Skin epidermis (tissue), 12 donors: Measurements from ENCODE around the gene BICRAL.

Source experiments
- H3K27ac ChIP-seq, 21 experiments: fragments of 200-600 bp; sonication (generic) in 11 of 21; one replicate each; pipeline ENCODE4 v1.5.0; 2020; ENCODE audit warnings: mild to moderate bottlenecking in 3 of 21, inconsistent platforms in 2 of 21, moderate library complexity in 2 of 21
- H3K4me3 ChIP-seq, 7 experiments: fragments of 200-600 bp; sonication (generic) in 2 of 7; one replicate each; pipeline ENCODE4 v1.5.0; 2020; ENCODE audit warnings: inconsistent platforms in 2 of 7, mild to moderate bottlenecking in 2 of 7, moderate library complexity in 1 of 7

The BICRAL gene

DNA sequence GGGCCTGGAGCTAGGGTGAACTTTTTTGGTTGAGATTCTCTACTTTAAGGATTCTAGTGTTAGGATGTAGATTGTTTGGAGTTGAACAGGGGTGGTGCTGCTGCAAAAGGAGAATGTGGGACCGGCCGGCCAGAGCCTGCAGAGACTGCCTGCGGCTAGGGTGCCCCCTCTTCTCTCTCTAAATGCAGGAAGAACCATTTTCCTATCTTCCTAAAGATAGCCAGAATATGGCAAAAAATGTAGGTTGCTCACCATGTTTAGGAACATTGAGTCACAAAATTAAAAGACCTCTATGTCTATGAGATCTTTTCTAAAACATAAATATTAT, 39.5 kb downstream of the BICRAL start:
- Histone ChIP-seq H3K27ac (peak overlapping the region in 11 of 21 experiments; percentile 13 to 87 (median 64)), H3K4me3 (no peak overlapping the region)

GRCh38 chr6:42821846-42822245, 40.0 kb downstream of the BICRAL start:
- Histone ChIP-seq H3K27ac (peak overlapping the region in 6 of 21 experiments; percentile 13 to 87 (median 48)), H3K4me3 (no peak overlapping the region)

GRCh38 chr6:42829561-42830092, 47.8 kb downstream of the BICRAL start:
- no peak overlapping the region for H3K4me3 ChIP-seq
- no peak overlapping the region for H3K27ac ChIP-seq

GRCh38 chr6:42831237-42831636, 49.4 kb downstream of the BICRAL start:
- Histone ChIP-seq H3K27ac (no peak overlapping the region), H3K4me3 (no peak overlapping the region)

DNA sequence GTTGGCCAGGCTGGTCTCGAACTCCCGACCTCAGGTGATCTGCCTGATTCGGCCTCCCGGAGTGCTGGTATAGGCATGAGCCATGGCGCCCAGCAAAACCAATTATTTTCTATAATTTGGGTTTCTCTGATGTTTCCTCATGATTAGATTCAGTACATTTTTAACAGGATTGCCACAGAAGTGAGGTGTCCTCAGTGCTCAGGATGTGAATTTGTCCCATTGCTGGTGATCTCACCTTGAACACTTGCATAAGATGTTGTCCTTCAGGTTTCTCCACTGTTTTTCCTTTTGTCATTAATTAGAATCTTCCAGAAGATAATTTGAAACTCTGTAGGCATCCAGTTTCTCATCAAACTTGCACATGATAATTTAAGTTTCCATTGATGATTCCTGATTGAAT, 52.2 kb downstream of the BICRAL start:
- Histone ChIP-seq H3K27ac (no peak overlapping the region), H3K4me3 (no peak overlapping the region)

DNA sequence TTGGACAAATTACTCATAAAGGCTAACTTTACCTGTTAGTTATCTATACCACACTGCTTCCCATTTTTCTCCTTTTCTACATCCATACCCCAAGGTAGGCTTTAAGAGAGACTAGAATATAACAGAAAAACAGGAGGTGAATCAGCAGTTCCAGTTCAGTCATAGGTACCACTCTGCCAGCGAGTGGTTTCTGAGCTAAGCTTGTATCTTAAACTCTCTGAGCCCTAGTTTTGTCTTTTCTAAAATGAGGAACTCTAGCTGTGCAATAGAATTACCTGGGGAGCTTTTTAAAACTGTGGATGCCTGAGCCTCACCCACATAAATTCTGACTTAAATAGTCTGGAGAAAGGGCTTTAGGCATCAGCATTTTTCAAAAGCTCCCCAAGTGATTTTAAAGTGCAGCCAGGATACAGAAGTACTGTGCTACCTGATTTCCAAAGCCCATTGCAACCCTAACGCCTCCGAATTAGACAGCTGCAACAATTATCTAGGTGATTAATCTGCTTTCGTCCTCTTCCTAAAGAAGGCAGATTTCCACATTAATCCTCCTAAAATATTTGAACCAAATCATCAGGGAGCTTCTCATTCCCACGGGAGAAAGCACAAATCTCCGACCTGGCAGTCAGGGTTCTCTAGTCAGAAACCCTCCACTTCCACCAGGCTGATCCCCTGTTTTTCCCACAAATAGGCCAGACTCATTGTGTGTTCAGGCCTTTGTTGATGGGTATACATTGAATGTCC, 60.2 kb downstream of the BICRAL start:
- no peak overlapping the region for H3K27ac ChIP-seq
- no peak overlapping the region for H3K4me3 ChIP-seq

GRCh38 chr6:42845327-42845694, 63.5 kb downstream of the BICRAL start:
- H3K27ac ChIP-seq = no peak overlapping the region

GRCh38 chr6:42846505-42846904, 64.7 kb downstream of the BICRAL start:
- Histone ChIP-seq H3K27ac (no peak overlapping the region), H3K4me3 (no peak overlapping the region)

More at GRCh38 chr6:42845327-42845694, 63.5 kb downstream of the BICRAL start:
- H3K4me3 ChIP-seq = no peak overlapping the region

DNA sequence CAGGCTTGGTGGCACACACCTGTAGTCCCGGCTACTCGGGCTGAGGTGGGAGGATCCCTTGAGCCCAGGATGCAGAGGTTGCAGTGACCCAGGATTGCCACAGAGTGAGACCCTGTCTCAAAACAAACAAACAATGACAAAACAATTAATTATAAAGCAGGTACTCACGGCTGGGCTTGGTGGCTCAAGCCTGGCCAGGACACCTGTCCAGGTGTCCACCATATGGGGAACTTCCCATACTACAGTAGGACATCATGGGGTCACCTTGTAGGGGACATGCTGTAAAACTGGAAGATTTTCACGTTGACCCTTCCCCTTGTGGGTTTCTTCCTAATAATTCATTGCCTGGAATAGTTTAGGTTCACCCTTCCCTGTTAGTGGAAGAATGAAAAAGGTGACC, 66.8 kb downstream of the BICRAL start:
- no peak overlapping the region for H3K27ac ChIP-seq
- H3K4me3 ChIP-seq = no peak overlapping the region

GRCh38 chr6:42851599-42851998, 69.7 kb downstream of the BICRAL start:
- no peak overlapping the region for H3K4me3 ChIP-seq

GRCh38 chr6:42860036-42860435, 78.2 kb downstream of the BICRAL start:
- H3K4me3 ChIP-seq = no peak overlapping the region
- no peak overlapping the region for H3K27ac ChIP-seq

More at GRCh38 chr6:42851599-42851998, 69.7 kb downstream of the BICRAL start:
- no peak overlapping the region for H3K27ac ChIP-seq

GRCh38 chr6:42860481-42860880, 78.6 kb downstream of the BICRAL start:
- Histone ChIP-seq H3K27ac (no peak overlapping the region), H3K4me3 (no peak overlapping the region)

DNA sequence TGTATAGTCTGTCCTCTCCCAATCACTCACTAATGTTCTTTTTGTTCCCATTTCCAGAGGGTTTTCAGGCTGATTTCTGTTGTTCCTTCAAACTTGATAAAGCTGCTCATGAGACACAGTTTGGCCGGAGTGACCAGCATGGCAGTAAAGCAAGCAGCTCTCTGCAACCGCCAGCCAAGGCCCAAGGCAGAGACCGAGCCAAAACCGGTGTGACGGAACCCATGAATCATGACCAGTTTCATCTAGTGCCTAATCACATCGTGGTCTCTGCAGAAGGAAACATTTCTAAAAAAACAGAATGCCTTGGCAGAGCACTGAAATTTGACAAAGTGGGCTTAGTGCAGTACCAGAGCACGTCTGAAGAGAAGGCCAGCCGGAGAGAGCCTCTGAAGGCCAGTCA, 82.8 kb downstream of the BICRAL start:
- H3K27ac ChIP-seq = no peak overlapping the region
- no peak overlapping the region for H3K4me3 ChIP-seq

DNA sequence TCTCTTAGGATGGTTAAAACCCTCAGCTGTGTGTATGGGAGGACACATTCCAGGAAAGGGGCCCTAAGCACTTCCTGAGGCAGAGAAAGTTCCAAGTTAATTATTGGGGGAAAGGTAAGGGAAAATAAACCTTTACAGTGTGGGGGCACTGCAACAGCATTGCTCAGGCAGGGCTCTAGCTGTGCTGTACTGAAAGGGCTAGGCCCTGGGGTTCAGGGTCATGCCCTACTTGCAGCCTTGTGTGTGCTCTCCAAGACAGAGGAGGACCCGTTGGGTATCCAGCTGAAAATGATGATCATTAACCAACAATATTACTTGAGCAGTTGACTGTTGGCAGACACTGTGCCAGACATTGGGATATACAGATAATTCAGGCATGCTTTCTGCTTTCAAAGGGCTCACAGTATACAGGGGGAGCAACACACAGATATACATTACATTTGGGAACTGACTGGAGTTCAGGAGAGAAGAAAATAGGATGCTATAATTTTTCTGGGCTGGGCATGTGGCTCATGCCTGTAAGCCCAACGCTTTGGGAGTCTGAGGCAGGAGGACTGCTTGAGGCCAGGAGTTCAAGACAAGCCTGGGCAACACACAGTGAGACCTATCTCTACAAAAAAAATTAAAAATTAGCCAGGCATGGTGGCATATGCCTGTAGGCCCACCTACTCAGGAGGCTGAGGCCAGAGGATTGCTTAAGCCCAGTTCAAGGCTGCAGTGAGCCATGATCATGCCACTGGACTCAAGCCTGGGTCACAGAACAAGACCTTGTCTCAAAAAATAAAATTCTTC, 88.5 kb downstream of the BICRAL start:
- Histone ChIP-seq H3K27ac (no peak overlapping the region), H3K4me3 (no peak overlapping the region)

DNA sequence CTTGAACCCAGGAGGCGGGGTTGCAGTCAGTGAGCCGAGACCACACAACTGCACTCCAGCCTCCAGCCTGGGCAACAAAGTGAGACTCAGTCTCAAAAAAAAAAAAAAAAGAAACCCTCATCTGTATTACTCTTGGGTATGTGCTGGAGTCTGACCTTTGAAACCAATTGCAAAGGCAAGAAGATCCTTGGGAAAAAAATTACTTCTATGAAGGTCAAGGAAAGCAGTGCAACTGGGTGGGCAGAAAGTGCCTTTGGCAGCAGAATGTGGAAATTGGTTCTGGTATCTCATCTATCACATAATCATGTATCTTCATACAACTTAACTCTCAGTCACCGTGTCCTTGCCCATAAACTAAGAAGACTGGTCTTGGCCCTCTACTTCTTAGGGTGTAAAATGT, 89.9 kb downstream of the BICRAL start:
- H3K4me3 ChIP-seq = no peak overlapping the region
- no peak overlapping the region for H3K27ac ChIP-seq

DNA sequence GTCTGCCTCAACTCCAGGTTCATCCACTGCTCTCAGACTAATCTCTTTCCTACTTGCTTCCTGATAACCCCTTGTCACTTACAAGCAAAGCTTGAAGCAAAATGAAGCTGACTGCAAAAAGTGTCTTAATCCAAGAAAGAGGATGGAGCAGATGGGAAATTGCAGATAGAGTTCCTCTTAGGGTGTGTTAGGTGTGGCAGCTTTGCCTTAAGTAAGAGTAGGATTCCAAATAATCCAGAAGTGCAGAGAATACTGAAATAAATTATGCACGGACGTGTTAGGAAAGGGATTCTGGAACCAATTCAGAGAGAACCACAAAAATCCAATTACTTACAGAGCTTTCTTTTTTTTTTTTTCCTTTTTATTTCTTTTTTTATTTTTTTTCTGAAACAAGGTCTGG, 91.5 kb downstream of the BICRAL start:
- H3K4me3 ChIP-seq = no peak overlapping the region
- H3K27ac ChIP-seq = no peak overlapping the region

- Histone ChIP-seq H3K4me3 (no peak overlapping the region), H3K27ac (peak overlapping the region in 5 of 21 experiments; percentile 10 to 62 (median 39))
Observed at GRCh38 chr6:42877695-42878094, 95.8 kb downstream of the BICRAL start.

DNA sequence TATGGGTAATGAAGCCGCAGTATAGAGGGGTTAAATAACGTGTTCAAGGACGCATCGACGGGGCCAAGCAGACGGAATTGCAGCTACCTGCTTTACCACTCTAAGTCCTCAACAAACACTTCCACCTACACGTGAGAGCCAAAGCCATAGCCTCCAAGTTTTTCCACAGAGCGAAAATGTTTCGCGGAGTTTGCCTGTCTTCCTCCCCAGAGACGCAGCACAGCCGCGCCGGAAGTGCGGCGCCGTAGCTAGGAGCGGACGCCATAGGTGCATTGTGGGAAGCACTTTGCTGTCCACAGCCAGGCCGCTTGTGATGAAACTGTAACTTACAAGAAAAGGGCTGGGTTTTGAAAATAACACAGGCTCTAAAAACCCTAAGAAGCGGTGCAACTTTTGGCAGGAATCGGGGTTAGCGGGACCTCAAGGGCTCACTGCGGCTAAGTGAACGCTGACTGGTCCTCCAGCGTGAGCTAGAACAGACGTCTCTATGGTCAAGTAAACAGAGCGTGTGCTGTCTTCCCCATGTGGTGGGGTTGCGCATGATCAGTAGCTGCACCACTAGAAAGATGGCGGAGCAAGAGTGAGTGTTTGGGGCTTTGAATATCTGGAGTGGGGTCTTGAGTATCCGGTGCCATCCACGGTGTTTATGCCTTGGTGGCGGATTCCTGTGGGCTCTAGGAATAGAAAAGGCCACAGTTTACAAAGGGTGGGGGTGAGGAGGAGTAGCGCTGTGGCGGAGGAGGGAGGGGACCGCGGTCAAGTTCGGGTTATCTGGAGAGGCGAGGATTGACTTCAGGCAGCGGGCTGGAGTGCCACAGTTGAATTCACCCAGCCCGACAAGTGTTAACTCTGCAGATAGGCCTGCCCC, 97.8 kb downstream of the BICRAL start, which contains the start of gene RPL7L1:
RPL7L1 (plus strand) TSS at position 245 of the 868 bp plus-strand sequence; CDS start at position 540, 295 bp downstream.
- Histone ChIP-seq H3K4me3 (peak within 1 kb of the TSS; percentile 48 to 71 (median 66)), H3K27ac (peak within 1 kb of the TSS; percentile 46 to 97 (median 92))

- Histone ChIP-seq H3K27ac (peak overlapping the region; percentile 46 to 97 (median 92)), H3K4me3 (peak overlapping the region; percentile 48 to 71 (median 66))
Observed at GRCh38 chr6:42880240-42880817, 98.5 kb downstream of the BICRAL start.
